ENCODE results near the gene GLT1D1.
"Not testable (repeated sequence)": the region's sequence is repeated elsewhere in the genome, so short reads cannot be mapped to it uniquely, and the experiment has no call there.

The GLT1D1 gene

GRCh38 chr12:128850400-128850799 is 2.9 kb upstream of the GLT1D1 start:
- DNase-seq (ENCODE audit: low read depth), result no peak
- no peak overlapping the region for H3K4me3 ChIP-seq (replicated peaks; ENCODE audit: low read depth, low read length)
- TF ChIP-seq CTCF (IDR thresholded peaks at IDR 0.05; ENCODE audit: low read length, missing control alignments), result no peak

GRCh38 chr12:128851429-128851828 is 1.8 kb upstream of the GLT1D1 start:
- not testable (repeated sequence) for DNase-seq (ENCODE audit: low read depth); H3K4me3 ChIP-seq (replicated peaks; ENCODE audit: low read depth, low read length)

- TF ChIP-seq CTCF (IDR thresholded peaks at IDR 0.05; ENCODE audit: low read length, missing control alignments), result no peak
- no peak overlapping the region for H3K4me3 ChIP-seq (replicated peaks; ENCODE audit: low read depth, low read length)
- no peak for DNase-seq (ENCODE audit: low read depth)
These were observed 1.1 kb upstream of the GLT1D1 start for GRCh38 chr12:128852026-128852698.

- TF ChIP-seq CTCF (IDR thresholded peaks at IDR 0.05; ENCODE audit: low read length, missing control alignments), result no peak
- H3K4me3 ChIP-seq (replicated peaks; ENCODE audit: low read depth, low read length), result no peak overlapping the region
- DNase-seq (ENCODE audit: low read depth), result no peak
These were observed 421 bp downstream of the GLT1D1 start for GRCh38 chr12:128853600-128854197.

- no peak for DNase-seq (ENCODE audit: low read depth)
- no peak for TF ChIP-seq CTCF (IDR thresholded peaks at IDR 0.05; ENCODE audit: low read length, missing control alignments)
These were observed 2.9 kb downstream of the GLT1D1 start for GRCh38 chr12:128856035-128856790.

GRCh38 chr12:128856791-128857078 is 3.5 kb downstream of the GLT1D1 start:
- TF ChIP-seq CTCF (IDR thresholded peaks at IDR 0.05; ENCODE audit: low read length, missing control alignments), result no peak
- DNase-seq (ENCODE audit: low read depth), result no peak
- H3K4me3 ChIP-seq (replicated peaks; ENCODE audit: low read depth, low read length), result no peak overlapping the region

More at GRCh38 chr12:128856035-128856790, 2.9 kb downstream of the GLT1D1 start:
- no peak overlapping the region for H3K4me3 ChIP-seq (replicated peaks; ENCODE audit: low read depth, low read length)

- no peak for TF ChIP-seq CTCF (IDR thresholded peaks at IDR 0.05; ENCODE audit: low read length, missing control alignments)
- no peak for DNase-seq (ENCODE audit: low read depth)
These were observed 4.0 kb downstream of the GLT1D1 start for GRCh38 chr12:128857133-128857763.

More at GRCh38 chr12:128857133-128857763, 4.0 kb downstream of the GLT1D1 start:
- no peak overlapping the region for H3K4me3 ChIP-seq (replicated peaks; ENCODE audit: low read depth, low read length)
